Activated CD8-positive, alpha-beta memory T cell treated with anti-CD3 and anti-CD28 coated beads, Interleukin-2, amount 50 U/mL, for 24 hours (primary cell): ENCODE results near the gene TM6SF1.
"Not testable (repeated sequence)": the region's sequence is repeated elsewhere in the genome, so short reads cannot be mapped to it uniquely, and the experiment has no call there.

Experiments used
- DNase-seq: peaks from one replicate; pipeline ENCODE4 v3.0.0-alpha.2; 2020; ENCODE audit errors: extremely low read depth

Gene TM6SF1

DNA sequence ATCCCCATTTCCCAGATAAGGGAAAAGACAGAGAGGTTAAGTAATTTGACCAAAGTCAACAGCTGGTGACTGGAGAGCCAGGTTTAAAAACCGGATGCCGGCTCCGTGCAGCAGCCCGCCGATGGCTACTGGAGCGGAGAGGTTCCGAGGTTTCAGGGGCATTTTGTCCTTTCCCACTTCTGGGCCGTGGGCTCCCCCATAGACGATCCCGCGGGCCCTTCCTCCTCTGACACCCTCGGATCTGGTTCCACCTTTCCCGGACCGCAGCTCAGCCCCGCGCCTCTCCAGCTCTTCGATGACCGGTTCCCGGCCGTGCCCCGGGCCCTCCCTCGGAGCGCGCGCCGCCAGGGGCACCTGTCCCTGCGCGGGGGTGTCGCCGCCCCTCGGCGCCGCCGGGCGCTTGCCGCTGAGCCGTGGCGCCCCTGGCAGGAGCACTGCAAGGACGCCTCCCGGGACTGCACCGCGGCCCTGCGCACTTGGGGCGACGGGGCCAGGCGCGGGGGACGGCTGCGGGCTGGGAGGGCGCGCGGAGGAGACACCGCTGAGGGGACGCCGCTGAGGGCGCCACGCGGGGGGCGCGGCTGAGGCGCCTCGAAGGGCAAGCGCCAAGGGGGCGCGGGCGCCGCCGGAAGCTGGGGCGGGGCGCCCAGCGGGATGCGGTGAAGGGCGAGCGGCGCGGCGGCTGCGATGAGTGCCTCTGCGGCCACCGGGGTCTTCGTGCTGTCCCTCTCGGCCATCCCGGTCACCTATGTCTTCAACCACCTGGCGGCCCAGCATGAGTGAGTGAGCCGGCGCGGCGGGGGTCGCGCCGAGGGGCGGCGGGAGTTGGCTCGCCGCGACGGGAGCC is at the start of gene TM6SF1:
Gene TM6SF1 (plus strand): TSS at position 652 of the 847 bp plus-strand sequence. CDS start 36 bp downstream, at position 688.
- DNase-seq, result no peak

DNA sequence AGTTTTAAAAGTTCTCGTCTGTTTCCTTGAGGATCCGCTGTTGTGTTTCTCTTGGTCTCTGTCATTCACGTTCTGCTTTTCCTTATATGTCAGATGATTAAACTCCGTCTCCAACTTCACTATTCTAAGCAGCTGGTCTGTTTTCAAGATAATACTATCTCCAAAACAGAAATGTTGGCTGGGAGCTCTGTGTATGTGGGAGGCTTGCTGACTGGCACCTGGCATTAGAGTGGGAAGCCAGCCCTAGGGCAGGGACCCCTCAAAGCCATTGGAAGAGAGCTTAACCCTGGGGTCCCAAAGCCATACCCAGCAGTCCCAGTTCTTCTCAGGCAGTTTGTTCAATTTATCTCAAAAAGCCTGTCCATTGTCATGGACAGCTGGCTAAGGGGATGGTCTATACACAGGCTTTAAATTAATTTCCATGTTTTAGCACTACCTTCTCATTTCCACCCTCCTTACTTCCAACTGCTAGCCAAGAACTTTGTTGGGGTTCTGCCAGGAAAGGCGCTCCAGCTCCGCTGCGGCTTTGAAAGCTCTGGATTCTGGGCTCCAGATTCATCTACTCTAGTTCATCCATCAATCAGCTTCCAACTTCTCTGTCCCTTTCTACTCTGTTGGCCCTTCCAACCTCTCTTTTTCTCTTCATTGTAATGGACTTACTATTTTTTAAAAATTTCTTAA is 49.6 kb upstream of the TM6SF1 start:
- no peak for DNase-seq

DNA sequence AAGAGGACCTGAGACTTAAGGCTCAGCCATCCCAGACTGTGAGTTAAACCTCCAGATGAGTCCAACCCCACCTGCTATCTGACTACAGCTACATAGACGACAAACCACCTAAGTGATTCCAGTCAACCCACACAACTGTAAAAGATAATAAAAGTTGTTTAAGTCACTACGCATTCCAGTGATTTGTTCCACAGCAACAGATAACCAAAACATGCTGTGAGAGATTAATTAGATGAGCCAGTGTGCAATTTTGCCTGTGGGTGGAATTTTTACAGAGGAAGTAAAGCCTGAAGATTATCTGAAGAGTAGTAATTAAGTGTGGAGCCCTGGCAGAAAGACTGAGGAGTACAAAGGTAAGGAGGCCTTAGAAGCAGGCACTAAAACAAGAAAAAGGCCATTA is 45.8 kb upstream of the TM6SF1 start:
- DNase-seq, result no peak

DNA sequence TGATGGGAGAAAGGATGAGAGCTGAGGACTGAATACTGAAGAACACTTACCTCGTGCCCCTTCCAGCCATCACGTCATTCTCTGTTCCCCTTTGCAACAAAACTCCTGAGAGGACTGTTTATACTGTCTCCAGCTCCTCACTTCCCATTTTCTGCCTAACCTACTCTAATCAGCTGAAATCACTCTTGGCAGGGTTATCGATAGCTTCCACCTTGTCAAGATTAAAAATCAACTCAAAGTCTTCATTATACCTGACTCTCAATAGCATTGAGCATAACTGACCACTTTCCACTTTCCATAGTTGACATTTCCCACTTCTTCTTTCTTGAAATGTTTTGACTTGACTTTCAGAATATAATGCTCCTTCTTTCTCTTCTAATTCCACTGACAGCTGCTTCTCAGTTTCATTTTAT is 44.7 kb upstream of the TM6SF1 start:
- DNase-seq, result no peak

DNA sequence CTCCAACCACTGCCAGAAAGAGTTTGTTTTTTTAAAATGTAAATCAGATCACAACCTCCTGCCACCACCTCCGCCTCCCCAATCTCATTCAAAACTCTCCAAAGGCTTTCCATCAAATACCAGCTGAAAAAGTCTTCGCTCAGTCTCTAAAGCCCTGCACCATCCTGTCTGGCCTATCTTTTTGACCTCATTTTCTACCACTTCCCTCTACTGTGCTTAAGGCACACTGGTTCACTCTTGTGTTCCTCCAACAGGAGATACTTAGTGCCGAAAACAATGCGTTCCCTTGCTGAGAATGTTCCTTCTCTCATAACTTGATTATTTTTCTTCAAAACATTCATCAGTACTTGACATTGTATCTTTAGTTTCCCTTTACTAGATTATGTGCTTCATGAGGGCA is 43.9 kb upstream of the TM6SF1 start:
- no peak for DNase-seq

DNA sequence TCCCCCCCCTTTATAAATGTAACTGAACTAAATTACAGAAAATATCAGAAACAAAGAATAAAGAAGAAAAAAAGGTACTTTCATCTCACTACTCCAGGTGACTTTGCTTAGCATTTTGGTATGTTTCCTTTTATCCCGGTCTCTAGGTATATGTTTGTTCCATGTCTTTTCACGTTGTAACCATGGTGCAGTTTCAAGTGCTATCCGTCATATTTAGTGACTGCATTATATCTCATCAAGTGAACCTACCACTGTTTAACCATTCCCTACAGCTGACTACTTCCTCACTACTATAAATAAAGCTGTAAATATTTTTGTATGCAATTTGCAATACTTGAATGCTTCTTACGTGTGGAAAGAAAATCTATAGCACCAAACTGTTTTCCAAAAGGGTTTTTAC is 42.6 kb upstream of the TM6SF1 start:
- DNase-seq, result no peak

DNA sequence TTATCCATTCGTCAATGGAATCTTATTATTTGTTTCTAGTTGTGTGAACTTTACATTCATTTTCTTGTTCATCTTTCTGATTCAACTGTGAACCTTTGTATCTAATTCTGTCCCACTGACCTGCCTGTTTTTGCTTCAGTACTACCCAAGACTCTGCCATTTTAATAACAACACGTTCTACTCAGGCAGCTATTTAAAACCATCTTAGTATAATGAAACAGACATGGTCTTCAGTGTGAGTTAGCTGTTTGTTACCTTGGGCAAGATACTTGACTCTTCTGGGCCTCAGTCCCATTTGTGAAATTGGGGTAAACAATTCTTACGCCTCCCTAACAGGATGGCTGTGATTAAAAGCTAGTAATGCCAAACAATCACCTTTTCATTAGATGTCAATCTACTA is 42.0 kb upstream of the TM6SF1 start:
- no peak for DNase-seq

DNA sequence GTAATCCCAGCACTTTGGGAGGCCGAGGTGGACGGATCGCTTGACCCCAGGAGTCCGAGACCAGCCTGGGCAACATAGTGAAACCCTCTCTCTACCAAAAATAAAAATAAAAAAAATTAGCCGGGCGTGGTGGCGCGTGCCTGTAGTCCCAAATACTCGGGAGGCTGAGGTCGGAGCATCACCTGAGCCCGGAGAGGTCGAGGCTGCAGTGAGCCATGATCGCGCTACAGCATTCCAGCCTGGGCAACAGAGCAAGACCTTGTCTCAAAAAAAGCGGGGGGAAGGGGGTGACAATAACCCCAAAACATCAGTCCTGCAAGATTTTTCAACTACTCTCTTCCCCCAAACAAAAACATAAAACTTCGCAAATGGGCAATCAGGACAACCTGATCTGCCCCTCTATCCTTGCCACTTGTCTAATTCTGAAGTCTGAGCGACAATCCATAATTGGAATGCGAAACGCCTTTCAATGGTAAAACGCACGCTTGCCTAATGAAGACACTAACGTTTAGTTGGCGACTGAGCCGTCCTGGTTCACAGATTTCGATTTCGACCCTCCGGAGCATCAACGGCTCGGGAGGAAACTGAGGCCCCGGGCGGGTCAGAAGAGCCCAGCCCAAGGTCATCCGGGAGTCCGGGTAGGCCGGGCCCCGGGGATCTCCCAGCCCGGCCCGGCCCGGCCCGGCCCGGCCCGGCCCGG is 41.3 kb upstream of the TM6SF1 start:
- no peak for DNase-seq

DNA sequence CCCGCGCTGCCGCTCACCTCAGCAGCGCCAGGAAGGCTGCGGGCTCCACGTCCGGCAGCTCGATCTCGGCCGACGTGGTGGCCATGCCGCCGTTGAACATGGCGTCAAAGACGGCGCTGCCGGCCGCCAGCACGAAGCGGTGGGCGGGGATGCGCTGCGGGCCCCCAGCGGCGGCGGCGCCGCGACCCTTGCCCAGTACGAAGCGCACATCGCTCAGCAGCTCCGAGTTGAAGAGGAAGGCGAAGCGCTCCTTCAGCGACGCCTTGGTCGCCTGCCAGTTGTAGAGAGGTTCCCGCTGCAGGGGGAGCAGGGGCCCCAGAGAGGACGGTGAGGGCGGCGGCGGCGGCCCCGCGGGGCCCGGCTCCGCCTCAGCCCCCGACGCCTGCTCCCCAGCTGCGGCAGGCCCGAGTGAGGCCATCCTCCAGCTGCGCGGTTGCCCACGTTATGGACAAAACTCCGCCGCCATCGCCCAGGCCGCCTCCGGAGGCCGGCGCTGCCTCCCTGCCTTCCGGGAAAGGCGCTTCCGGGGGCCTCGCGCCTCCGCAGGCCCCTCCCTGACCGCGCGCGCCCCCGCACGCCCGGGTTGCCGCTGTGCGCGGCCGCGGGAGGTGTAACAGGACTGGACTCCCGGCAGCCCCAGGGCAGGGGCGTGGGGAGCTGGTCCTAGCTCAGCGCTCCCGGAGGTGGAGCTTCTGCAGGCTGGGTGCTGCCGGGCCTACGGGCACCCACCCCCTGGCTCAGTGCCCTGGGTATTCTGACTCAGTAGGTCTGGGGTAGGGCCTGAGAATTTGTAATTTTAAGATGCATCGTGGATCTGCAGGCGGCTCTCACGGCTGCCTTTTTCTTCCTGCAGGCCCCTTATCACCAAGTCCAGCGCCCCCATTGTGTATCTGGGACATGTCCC is 40.5 kb upstream of the TM6SF1 start, which contains the start of gene BTBD1:
Gene BTBD1 (minus strand): TSS at position 519 of the 904 bp plus-strand sequence. CDS start 101 bp downstream, at position 418.
- DNase-seq, result peak; percentile 73

DNA sequence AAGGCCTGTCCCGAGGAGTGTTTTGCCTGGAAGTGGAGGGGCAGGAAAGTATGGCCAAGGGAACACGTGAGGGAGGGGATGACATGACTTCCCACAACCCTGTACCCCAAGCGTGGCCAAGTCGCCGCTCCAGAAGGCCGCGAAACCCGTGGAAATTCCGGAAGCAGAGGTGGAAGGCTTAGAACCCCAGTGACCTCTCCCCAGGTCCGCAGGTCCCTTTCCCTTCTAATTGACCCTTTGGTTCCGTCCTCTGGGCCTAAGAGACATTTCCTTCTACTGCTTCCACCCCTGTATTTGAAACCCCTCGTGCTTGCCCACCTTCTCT is 39.8 kb upstream of the TM6SF1 start:
- no peak for DNase-seq

DNA sequence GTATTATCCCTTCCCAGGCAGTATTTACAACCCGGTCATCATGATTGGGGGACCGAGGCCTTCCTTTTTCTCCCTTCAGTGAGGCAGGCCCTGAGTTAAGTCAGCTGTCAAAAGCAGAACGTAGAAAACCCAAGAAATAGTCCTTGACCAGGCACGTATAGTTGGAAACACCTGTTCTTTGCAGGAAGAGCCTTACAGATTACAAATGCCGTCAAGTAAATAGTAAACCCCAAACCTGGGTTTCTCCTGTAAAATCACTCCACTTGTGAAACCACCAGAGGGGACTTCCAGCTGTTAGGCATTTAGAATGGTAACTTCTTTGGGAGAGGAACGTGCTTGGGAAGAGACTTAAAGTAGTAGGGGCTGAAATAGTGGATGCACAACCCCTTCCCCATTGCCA is 39.4 kb upstream of the TM6SF1 start:
- DNase-seq, result no peak

DNA sequence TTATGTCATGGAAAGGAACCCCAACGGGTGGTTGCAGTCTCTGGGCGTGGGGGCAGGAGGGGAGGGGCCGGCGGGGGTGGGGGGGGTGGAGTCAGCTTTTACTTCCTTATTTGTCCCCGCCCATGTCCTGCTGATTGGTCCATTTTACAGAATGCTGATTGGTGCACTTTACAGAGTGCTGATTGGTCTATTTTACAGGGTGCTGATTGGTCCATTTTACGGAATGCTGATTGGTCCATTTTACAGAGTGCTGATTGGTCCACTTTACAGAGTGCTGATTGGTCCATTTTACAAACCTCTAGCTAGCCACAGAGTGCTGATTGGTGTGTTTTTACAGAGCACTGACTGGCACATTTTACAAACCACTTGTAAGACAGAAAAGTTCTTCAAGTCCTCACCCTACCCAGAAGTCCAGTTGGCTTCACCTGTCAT is 38.2 kb upstream of the TM6SF1 start:
- not testable (repeated sequence) for DNase-seq

DNA sequence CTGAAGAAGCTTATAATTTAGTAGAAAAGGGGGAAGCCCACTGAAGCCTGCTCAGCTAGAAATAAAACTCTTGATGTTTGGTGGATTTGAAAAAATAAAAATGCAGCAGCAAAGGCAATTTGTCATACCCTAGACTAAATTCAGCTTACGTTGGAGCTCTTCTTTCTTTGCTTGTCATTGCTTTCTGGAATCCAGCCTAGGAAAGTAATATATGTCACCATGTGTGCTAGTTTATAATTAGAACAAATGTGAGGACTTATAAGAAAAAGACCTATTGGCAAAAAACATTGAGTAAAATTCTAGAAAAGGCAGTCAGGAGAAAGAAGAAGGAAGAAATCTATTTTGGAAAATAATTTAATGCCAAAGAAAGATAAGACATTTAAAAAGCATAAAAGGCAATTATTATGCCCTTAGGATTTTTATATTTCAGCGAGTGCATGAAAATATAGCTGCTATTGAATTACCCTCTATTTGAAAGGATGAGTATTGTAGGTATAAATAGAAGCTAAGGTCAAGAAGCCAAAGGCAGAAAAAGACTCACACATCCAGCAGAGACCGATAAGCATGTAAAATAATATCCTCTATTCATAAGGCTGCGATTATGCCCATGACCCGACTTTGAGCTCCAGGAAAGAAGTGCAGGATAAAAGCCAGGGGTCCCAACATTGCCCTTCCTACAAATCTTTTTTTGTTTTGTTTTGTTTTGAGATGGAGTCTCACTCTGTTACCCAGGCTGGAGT is 29.8 kb upstream of the TM6SF1 start:
- no peak for DNase-seq

DNA sequence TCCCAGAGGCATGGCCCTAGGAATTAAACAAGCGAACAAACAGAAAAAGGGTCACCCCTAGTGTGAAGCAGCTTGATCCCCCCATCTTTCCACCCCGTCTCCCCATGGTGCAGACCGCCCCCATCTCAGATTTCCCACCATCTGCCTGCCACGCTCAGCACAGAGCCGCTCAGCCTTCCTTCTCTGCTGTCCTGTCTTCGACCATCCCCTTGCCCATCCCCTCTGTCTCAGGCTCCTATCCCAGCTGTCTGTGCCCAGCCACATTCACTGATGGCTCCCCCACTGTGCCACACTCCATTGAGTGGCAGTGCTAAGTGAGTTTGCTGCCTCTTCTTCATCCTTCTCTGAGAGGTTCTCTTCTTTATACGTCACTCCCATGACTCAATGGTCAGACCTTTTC is 28.7 kb upstream of the TM6SF1 start:
- DNase-seq, result no peak

DNA sequence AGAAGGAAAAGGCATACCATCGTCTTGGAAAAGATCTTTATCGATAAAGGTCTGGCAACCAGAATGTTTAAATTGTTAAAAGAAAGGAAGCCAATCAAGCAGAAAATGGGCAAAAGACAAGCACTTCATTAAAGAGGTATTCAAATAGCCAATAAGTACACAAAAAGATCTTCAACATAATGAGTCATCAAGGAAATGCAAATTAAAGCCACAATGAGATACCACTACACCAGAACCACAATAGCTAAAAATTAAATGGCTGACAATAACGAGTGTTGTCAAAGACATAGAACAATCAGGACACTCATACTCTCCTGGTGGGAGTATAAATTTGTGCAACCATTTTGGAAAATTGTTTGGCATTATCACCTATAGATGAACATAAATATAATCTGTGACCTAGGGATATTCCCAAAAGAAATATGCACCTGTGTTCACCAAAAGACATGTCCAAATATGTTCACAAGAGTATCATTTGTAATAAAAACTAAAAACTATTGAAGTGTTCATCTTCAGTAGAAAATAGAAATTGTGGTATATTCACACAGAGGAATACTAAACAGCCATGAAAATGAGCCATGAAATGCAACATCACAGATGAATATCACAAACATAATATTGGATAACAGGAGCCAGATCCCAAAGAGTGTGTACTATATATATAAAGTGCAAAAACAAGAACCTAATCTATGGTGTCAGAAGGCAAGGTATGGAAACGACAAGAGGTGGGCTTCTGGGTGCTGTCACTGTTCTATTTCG is 26.0 kb upstream of the TM6SF1 start:
- no peak for DNase-seq

DNA sequence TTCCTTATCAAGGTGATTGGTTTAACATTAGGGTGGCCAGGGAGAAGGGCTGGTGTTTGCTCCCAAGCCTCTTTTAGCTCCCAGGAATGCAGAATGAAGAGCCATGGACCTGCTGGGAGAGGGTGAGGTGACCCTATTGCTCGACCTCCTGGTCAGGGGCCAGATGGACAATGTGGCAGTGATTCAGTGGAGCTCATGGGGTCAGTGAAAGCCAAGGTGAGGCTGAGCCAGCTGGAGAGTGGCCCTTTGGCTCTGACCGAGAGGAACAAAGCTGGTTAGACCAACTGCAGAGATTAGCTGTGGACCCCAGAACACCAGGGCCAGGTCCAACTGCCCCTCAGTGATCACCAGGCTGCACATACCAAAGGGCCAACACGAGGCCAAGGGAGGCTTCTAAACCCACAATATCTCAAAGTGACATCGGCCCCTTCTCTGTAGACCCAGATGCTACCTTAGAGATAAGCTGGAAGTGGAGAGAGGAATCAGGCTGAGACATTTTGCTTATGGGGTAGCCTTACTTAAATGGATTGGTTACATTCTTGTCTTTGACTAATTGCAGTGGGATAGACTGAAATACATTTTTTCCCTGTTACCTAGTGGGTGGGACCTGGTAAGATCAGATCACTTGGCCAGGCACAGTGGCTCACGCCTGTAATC is 24.6 kb upstream of the TM6SF1 start:
- DNase-seq, result no peak

DNA sequence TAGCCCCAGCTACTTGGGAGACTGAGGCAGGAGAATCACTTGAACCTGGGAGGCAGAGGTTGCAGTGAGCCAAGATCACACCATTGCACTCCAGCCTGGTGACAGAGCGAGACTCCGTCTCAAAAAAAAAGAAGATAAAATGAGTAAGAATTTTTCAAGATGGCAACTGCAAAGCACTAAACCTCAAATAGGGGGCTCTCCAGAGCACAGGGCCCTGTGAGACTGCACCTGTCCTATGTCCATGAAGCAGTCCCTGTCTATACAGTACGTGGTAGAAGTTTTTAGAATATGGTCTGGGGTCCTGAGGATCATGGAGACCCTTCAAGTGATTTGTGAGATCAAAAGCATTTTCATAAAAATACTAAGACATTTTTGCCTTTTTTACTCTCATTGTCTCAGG is 22.0 kb upstream of the TM6SF1 start:
- not testable (repeated sequence) for DNase-seq

DNA sequence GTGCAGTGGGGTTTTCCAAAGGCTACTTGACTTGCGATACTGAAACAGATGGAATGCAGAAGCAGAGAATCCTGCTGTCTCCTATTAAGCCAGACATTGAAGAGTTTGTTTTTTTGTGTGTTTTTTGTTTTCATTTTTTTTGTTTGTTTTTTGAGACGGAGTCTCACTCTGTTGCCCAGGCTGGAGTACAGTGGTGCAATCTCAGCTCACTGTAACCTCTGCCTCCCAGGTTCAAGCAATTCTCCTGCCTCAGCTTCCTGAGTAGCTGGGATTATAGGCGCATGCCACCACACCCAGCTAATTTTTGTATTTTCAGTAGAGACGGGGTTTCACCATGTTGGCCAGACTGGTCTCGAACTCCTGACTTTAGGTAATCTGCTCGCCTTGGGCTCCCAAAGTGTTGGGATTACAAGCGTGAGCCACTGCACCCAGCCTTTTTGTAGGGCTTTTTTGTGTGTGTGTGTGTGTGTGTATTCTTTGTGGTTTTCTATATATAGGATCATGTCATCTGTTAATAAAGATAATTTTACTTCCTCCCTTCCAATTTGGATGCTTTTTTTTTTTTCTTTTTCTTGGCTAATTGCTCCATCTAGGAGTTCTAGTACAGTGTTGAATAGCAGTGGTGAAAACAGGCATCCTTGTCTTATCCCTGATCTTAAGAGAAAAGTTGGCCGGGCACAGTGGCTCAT is 21.4 kb upstream of the TM6SF1 start:
- not testable (repeated sequence) for DNase-seq

DNA sequence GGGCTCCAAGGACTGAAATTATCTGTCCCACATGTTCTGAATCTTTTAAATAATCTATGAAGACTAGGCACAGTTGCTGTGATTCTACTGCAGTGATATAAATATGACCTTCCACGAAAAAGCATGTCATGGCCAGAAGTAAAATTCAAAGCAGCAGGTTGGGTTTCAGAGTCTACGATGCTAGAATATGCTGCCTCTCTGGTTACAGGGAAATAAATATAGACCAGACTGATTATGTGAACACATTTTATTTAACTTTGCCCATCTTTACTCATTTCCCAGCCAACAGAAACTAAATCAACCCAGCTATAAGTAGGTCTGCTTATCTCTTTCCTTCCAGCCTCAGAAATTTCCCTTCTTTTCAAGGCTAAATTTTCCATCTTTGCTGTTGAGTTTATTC is 19.9 kb upstream of the TM6SF1 start:
- no peak for DNase-seq
